HG02870 (cell line): ENCODE data around the gene MYO16.
"Not testable (repeated sequence)": the region's sequence is repeated elsewhere in the genome, so short reads cannot be mapped to it uniquely, and the experiment has no call there.

ENCODE experiments used
- ATAC-seq: cut with Tn5 transposase; IDR thresholded peaks from one replicate; pipeline ENCODE4 v1.9.1; 2021; ENCODE audit warnings: mild to moderate bottlenecking, moderate library complexity; ENCODE audit not compliant: unreplicated experiment

Gene MYO16

GRCh38 chr13:108860418-108860817 lies 231.0 kb downstream of the MYO16 start:
- ATAC-seq, result no peak

GRCh38 chr13:108877300-108877699 lies 247.9 kb downstream of the MYO16 start:
- ATAC-seq, result no peak

GRCh38 chr13:108878732-108879131 lies 249.3 kb downstream of the MYO16 start:
- ATAC-seq, result no peak

GRCh38 chr13:108889324-108889984 lies 260.0 kb downstream of the MYO16 start:
- ATAC-seq, result no peak

GRCh38 chr13:108895220-108895704 lies 265.9 kb downstream of the MYO16 start:
- ATAC-seq, result no peak

GRCh38 chr13:108897955-108898354 lies 268.5 kb downstream of the MYO16 start:
- peak; percentile 64 for ATAC-seq

GRCh38 chr13:108902405-108903155 lies 273.2 kb downstream of the MYO16 start:
- ATAC-seq, result no peak

- ATAC-seq, result no peak
Measured at GRCh38 chr13:108903613-108904012, 274.2 kb downstream of the MYO16 start.

- ATAC-seq, result no peak
Measured at GRCh38 chr13:108911807-108912206, 282.4 kb downstream of the MYO16 start.

- ATAC-seq, result not testable (repeated sequence)
Measured at GRCh38 chr13:108913731-108914130, 284.3 kb downstream of the MYO16 start.

- no peak for ATAC-seq
Measured at GRCh38 chr13:108915095-108915633, 285.8 kb downstream of the MYO16 start.

- peak; percentile 95 for ATAC-seq
Measured at GRCh38 chr13:108915634-108916512, 286.5 kb downstream of the MYO16 start.

GRCh38 chr13:108917581-108917980 lies 288.2 kb downstream of the MYO16 start:
- no peak for ATAC-seq

- ATAC-seq, result no peak
Measured at GRCh38 chr13:108919036-108919907, 289.9 kb downstream of the MYO16 start.

- no peak for ATAC-seq
Measured at GRCh38 chr13:108920137-108920536, 290.7 kb downstream of the MYO16 start.

GRCh38 chr13:108921238-108921637 lies 291.8 kb downstream of the MYO16 start:
- no peak for ATAC-seq

- ATAC-seq, result no peak
Measured at GRCh38 chr13:108922108-108922507, 292.7 kb downstream of the MYO16 start.

- no peak for ATAC-seq
Measured at GRCh38 chr13:108923386-108924047, 294.1 kb downstream of the MYO16 start.

GRCh38 chr13:108924134-108924533 lies 294.7 kb downstream of the MYO16 start:
- no peak for ATAC-seq
